ENCODE data around the gene TOMM70.
A peak's percentile ranks its signal among the peaks of the same experiment; 100 is the strongest.

The TOMM70 gene

DNA sequence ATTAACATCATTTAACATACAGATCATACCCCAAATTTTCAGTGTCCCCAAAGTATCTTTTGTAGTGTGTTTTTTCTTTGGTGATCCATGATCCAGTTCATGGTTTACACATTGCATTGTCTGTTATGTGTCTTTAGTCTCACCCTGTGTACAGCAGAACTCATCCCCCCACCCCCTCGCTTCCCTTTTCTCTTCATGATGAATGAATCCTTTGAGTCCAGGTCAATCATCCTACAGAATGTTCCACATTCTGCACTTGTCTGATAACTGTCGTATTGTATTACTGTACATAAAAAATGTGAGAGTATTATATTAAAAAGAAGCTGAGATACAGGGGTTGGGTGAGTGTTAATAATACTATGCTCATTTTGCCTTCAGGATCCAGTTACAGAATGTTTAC, 80.9 kb downstream of the TOMM70 start:
- DNase-seq, result no peak

DNA sequence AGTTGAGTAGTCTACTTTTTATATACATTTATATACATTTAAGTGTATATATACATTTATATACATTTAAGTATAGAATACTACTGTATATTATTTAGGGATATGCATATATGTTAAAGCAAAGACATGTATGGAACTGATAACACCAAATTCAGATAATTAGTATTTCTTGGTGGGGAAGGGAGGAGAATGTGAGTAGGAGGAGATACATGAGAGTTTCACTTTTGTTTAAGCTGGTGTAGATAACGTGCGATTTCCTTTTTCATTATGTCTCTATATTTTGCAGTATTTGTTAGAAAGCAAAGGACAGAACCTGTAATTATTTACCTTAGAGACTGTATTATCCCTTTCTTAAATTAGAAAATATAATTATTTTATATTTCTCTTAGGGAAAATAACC, 83.0 kb downstream of the TOMM70 start:
- DNase-seq, result no peak

DNA sequence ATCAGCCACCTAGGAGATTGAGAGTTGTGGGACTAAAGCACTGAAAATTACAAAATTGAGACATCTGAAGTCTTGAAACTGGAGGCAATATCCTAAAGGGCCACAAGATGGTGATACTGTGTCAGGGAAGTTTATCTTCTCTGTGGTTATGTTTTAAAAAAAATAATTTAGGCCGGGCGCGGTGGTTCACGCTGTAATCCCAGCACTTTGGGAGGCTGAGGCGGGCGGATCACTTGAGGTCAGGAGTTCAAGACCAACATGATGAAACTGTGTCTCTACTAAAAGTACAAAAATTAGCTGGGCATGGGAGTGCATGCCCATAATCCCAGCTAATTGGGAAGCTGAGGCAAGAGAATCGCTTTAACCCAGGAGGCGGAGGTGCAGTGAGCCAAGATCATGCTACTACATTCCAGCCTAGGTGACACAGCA, 84.2 kb downstream of the TOMM70 start:
- DNase-seq, result peak in 1 of 2 experiments; percentile 17

Data from SHP77 (cell line).